T-helper 2 cell treated with Interferon-gamma antibody and Interleukin-4, amounts not matched to agents 100 ng/mL and 5 ng/mL, for 36 hours (primary cell): ENCODE results near the gene CDIPT. TPM values are rescaled to one million over a fixed set of nuclear protein-coding genes. Genes with fewer than 3 reads are reported as not detected.
"Not testable (repeated sequence)": the region's sequence is repeated elsewhere in the genome, so short reads cannot be mapped to it uniquely, and the experiment has no call there.

Experiments
- intact Hi-C: fragments of 100-400 bp; cut with micrococcal nuclease; formaldehyde crosslinking; loops from one replicate; pipeline ENCODE4 v1.15.1; 2023
- total RNA-seq: library from RNA; stranded (reverse); gene quantifications from 2 replicates; pipeline ENCODE4 v1.2.3, GENCODE V29; 2022

CDIPT gene
- total RNA-seq, 1 donor from 2014 or later, result 61.4 TPM

DNA sequence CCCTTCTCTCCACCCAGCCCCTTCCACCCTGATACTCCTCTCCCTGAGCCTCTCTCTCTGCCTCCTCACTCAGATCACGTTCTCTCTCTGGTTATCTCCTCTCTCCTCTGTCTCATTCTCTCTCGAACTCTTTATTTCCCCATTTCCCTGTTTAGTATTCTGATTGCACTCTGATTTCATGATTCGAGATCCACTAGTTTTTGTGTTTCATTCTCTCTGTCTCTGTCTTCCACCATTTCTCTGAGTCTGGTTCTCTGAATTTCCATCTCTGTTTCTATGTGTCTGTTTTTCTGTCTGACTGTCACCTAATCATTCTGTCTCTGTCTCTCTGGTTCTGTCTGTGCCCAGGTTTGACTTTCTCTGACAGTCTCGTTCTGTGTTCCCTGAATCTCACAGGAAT, 34.3 kb upstream of the CDIPT start:
- intact Hi-C loops, result no loop called here

DNA sequence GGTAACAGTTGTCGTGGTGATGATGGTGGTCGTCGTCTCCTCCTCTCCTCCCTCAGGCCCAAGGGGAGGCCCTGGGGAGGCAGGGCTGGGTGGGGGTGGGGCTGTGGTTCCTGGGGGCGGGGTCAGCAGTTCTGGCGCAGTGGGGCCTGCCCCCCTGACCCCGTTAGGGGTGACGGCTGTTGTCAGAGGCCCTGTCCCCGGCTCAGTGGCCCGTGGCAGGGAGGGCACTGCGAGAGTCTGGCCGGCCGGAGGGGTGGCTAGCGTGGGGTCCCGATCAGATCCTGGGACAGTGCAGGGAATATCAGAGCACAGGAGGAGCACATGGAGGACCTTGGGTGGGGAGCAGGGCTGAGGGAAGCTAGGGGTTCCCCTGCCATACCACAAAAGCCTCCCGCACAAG, 33.8 kb upstream of the CDIPT start:
- intact Hi-C loops, result no loop called here

GRCh38 chr16:29894352-29894751, 31.3 kb upstream of the CDIPT start:
- intact Hi-C loops, result no loop called here

DNA sequence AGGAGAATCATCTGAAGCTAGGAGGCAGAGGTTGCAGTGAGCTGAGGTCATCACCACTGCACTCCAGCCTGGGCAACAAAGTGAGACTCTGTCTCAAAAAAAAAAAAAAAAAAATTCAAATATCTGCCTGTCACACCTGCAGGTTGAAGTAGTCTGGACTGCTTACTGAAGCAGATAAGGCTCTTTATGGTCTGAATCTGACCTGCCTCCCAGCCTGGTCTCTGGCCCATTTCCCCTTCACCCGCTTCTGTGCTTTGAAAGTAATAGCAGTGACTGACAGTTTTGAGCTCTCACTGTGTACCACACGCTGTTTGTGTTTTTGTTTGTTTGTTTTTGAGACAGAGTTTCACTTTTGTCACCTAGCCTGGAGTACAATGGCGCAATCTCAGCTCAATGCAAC, 30.5 kb upstream of the CDIPT start:
- intact Hi-C loops, result no loop called here

- intact Hi-C loops, result no loop called here
These were observed 29.4 kb upstream of the CDIPT start for GRCh38 chr16:29892458-29892813.

DNA sequence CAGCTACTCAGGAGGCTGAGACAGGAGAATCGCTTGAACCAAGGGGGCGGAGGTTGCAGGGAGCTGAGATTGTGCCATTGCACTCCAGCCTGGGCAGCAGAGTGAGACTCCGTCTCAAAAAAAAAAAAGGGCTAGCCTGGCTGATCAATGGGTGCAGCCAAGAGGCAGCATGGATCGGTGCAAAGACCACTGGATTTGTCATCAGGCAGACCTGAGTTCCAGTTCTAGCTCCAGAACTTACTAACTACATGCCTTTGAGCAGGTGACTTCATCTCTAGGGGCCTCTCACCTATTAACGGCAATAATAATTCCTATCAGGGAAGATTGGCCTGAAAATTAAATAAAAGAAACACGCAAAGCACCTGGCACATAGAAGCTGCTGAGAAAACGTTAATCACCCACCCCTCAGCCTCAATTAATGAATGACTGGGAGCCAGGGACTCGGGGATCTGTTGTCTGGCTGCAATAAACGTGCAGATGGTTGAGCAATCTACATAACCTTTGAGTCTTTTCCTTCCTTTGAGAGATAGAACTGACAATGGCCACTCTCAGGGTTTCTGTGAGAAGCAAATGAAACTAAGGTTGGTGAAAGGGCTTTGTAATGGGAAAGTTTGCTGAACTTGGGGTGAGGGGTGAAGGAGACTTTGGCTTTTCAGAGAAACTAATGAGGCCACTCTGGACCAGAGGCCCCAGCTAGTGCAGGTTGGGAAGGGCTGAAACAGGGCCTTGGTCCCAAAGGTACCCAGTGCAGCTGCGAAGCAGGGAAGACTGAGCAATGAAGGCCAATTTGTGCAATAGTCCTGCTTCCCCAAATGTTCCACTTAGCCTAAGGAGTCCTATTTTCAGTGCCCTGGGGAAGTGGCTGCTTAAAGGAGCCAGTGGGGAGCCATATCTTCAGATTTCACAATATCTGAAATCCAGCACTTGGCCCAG, 28.8 kb upstream of the CDIPT start:
- intact Hi-C loops, result no loop called here

- intact Hi-C loops, result not testable (repeated sequence)
These were observed 26.3 kb upstream of the CDIPT start for GRCh38 chr16:29889372-29889771.

GRCh38 chr16:29883987-29884386, 21.0 kb upstream of the CDIPT start:
- intact Hi-C loops, result no loop called here

GRCh38 chr16:29881050-29881449, 18.0 kb upstream of the CDIPT start:
- intact Hi-C loops, result no loop called here

DNA sequence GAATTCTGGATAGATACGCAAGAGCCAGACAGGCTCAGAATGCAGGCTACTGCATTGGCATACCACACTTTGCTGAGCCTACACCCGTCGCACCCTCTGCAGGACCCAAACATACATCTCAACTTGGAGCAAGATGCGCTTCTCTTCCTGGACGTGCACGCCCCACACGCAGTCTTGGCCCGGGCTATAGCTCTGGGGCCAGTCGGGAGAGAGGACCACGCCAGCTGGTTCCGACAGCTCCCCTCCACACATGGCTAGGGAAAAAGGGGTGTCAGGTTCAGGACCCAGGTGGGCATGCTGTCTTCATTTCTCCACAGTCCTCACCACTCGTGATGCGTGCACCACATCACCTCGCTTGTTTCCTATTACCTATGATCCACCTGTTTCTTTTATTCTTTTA, 15.1 kb upstream of the CDIPT start:
- intact Hi-C loops, result no loop called here

- intact Hi-C loops, result no loop called here
These were observed 14.4 kb upstream of the CDIPT start for GRCh38 chr16:29877266-29877961.

DNA sequence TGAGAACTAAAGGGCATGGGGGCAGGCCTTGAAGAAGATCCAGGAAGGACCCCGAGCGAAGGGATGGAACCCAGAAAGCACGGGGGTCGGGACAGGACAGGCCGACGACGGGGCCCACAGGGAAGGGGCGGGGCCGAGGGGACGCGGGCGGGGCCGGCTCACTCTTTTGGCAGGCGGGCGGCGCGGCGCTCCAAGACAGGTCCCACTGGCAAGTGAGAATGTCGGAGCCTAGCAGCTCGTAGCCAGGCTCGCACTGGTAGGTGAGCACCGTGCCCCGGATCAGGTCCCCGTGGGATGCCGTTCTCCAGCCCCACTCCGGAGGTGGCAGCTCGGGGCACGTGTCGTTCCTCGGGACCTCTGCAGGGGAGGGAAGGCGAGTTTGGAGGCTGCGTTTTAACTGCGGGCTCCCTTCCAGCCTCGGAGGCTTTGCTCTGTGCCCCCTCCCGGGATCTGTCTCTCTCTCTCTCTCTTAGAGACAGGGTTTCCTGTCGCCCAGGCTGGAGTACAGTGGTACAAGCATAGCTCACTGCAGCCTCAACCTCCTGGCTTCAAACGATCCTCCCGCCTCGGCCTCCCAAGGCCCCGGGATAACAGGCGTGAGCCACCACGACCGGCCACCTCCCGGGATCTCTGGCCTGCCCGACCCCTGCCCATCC, 13.7 kb upstream of the CDIPT start:
- intact Hi-C loops, result no loop called here

- intact Hi-C loops, result no loop called here
These were observed 13.2 kb upstream of the CDIPT start for GRCh38 chr16:29876217-29876593.

GRCh38 chr16:29875206-29875605, 12.2 kb upstream of the CDIPT start:
- intact Hi-C loops, result no loop called here

GRCh38 chr16:29873319-29873718, 10.3 kb upstream of the CDIPT start:
- intact Hi-C loops, result no loop called here

DNA sequence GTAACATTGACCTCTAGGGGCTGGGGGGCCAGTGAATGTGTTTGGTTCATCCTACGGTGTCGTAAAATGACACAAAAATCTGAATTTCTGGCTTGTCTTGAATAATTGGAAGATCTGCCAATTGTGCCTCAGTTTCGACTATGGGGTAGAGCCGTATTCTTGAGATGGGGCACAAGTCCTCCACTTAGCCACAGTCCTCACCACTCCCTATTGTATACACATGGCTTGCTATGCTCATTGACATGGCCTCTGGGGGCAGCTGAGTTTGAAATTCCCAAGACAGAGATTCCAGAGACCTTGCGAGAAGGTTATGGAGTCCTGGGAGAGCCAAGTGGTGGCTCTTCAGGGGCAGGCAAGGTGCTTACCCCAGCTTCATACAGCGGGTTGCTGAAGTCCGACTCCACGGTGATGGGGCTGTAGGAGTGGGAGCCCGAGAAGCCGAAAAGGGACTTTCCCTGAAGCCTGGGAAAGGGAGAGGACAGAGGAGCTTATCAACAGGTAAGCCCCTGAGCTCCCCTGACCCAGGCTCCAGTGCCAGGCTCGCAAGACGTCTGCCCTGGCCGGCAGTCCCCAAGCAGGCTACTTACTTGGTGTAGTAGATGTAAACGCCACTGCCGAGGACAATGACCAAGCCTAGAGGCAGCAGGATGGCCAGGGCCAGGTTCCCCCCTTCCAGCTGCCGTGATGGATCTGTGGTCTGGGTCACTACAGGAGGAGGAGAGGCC, 9.0 kb upstream of the CDIPT start:
- intact Hi-C loops, result no loop called here

DNA sequence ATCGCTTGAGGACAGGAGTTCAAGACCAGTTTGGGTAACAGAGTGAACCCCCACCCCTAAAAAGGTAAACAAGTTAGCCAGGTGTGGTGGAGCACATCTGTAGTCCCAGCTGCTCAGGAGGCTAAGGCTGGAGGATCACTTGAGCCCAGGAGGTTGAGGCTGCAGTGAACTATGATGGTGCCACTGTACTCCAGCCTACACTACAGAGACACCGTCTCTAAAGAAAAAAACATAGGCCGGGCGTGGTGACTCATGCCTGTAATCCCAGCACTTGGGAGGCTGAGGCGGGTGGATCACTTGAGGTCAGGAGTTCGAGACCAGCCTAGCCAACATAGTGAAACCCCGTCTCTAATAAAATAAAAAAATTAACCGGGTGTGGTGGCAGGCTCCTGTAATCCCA, 6.0 kb upstream of the CDIPT start:
- intact Hi-C loops, result not testable (repeated sequence)

- intact Hi-C loops, result no loop called here
These were observed 5.5 kb upstream of the CDIPT start for GRCh38 chr16:29868396-29869009.

DNA sequence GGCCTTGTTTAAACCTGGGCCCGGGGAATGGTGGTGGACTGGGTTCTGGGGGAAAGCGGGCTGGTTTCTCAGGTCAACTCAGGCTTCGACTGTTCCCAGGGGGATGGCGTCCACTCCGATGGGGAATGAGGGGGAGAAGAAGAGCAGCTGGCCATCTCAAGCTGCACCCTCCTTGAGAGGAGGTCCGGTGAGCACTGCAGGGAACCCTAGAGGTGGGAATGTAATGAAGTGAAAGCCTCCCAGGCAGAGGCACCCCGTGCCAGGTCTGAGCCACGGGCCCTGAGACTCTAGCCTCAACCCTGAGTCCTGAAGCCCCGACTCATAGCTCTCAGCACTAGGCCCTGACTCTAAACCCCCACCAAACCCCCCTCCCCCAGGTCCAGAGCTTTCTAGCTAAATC, 1.2 kb upstream of the CDIPT start:
- intact Hi-C loops, result loop anchor here (5.0 kb wide), 1 partner anchor 162 kb away; no protein-coding TSS in a partner anchor

DNA sequence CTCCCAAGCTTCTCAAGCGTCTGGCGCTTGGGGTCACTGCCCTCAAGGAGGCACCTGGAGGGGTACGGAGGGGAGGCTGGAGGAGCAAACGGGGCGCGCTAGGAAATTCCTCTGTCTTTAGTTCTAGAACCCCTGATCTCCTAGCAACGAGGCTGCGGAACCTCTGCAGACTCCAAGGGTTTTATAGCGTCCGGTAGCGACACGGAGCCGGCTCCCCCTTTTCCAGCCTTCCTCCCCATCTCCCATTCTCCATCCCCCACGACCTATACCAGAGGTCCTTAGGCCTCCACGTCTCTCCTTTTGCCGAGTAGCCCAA, 601 bp upstream of the CDIPT start:
- intact Hi-C loops, result loop anchor here (1.0 to 5.0 kb wide), 5 partner anchors 47 to 161 kb away; partner anchors contain the start of genes INO80E, KCTD13 and PAGR1

DNA sequence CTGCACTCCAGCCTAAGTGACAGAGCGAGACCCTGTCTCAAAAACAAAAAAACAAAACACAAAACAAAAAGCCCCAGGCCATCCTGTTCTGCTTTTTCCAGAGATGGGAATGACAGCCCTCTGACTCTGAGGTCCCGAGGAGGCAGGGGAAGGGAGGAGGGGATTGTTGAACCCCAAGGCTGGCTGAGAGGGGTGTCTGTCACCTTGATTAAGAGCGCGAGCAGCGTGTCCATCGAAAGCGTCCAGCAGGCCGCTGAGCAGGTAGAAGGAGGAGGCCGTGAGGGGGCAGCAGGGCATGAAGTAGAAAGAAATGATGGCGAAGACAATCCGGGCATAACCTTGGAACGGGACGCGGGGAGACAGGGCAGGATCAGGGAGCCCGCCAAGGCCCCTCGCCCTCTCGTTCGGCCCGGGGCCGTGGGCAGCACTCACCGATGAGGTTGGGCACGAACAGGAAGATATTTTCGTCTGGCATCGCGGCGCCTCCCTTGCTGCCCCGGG, 593 bp downstream of the CDIPT start:
- intact Hi-C loops, result loop anchor here (2.0 to 5.0 kb wide), 2 partner anchors 64 to 160 kb away; partner anchors contain the start of gene KCTD13
